Stimulated activated memory B cell treated with anti-CD40 and anti-IgM and Interleukin-4, amounts not matched to agents 10 μg/mL and 1 μg/mL and 100 μg/mL, for 72 hours (primary cell): ENCODE data around the gene JMJD1C.
"Not testable (repeated sequence)": the region's sequence is repeated elsewhere in the genome, so short reads cannot be mapped to it uniquely, and the experiment has no call there.

Experiments used
- ATAC-seq: fragments of 150-1000 bp; cut with Tn5 transposase; 2 replicates; pipeline ENCODE4 v1.10.0; 2021
- H3K27ac Mint-ChIP-seq: one replicate; pipeline ENCODE4 v1.8.0; 2022; ENCODE audit warnings: mild to moderate bottlenecking, mixed read lengths
- H3K27me3 Mint-ChIP-seq: one replicate; pipeline ENCODE4 v1.8.0; 2022; ENCODE audit warnings: mixed read lengths
- H3K36me3 Mint-ChIP-seq: one replicate; pipeline ENCODE4 v1.8.0; 2022; ENCODE audit warnings: mixed read lengths
- H3K4me1 Mint-ChIP-seq: one replicate; pipeline ENCODE4 v1.8.0; 2022; ENCODE audit warnings: mixed read lengths
- H3K4me3 Mint-ChIP-seq: one replicate; pipeline ENCODE4 v1.8.0; 2022; ENCODE audit warnings: mild to moderate bottlenecking, moderate library complexity, mixed read lengths
- H3K9me3 Mint-ChIP-seq: one replicate; pipeline ENCODE4 v1.8.0; 2022; ENCODE audit warnings: mixed read lengths

JMJD1C gene, protein sequence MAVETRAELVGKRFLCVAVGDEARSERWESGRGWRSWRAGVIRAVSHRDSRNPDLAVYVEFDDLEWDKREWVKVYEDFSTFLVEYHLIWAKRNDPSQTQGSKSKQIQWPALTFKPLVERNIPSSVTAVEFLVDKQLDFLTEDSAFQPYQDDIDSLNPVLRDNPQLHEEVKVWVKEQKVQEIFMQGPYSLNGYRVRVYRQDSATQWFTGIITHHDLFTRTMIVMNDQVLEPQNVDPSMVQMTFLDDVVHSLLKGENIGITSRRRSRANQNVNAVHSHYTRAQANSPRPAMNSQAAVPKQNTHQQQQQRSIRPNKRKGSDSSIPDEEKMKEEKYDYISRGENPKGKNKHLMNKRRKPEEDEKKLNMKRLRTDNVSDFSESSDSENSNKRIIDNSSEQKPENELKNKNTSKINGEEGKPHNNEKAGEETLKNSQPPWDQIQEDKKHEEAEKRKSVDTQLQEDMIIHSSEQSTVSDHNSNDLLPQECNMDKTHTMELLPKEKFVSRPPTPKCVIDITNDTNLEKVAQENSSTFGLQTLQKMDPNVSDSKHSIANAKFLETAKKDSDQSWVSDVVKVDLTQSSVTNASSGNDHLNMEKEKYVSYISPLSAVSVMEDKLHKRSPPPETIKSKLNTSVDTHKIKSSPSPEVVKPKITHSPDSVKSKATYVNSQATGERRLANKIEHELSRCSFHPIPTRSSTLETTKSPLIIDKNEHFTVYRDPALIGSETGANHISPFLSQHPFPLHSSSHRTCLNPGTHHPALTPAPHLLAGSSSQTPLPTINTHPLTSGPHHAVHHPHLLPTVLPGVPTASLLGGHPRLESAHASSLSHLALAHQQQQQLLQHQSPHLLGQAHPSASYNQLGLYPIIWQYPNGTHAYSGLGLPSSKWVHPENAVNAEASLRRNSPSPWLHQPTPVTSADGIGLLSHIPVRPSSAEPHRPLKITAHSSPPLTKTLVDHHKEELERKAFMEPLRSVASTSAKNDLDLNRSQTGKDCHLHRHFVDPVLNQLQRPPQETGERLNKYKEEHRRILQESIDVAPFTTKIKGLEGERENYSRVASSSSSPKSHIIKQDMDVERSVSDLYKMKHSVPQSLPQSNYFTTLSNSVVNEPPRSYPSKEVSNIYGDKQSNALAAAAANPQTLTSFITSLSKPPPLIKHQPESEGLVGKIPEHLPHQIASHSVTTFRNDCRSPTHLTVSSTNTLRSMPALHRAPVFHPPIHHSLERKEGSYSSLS (N-terminal part only)

DNA sequence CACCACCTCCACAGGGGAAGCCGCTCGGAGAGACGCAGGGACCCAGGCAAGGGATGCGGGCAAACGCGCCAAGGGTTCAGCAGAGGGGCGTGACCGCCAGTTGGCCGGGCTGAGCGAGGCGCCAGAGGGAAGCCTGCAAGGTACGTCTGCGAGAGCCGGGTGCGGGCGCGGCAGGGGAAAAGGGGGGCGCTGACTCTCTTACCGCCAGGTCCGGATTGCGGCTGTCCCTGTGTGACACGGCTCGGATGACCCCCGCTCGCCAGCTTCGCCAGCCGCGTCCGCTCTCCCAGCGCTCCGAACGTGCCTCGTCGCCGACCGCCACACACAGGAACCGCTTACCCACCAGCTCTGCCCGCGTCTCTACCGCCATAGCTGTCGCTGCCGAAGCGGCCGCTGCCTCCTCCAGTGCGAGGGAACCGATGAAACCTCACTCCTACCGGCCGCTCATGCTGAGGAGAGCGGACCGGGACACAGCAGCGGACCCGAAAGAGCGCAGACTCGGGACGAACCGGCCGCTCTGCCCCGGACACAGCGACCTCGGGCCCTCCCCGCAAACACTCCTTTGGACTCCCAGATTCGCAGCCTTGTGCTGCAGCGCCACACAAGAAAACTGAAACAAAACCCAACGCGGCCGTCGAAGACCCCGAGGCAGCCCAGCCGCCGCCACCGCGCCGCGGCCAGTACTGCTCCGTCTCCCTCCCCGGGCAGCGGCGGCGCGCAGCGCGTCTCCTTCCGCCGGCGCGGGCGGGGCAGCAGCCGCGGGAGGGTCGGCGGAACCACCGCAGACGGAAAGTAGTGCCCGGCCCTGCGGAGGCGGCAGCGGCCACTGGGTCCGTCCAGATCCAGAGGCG, at the start of gene JMJD1C:
Gene JMJD1C, minus strand, starts transcription at position 685 of the 851 bp plus-strand sequence. Its CDS starts 315 bp downstream, at position 370.
- peak within 1 kb of the TSS; percentile 97 for H3K27ac Mint-ChIP-seq
- no peaks in the 10 kb centered on the region for H3K9me3 Mint-ChIP-seq
- peak within 1 kb of the TSS; percentile 91 for H3K4me3 Mint-ChIP-seq
- no peaks in the 10 kb centered on the region for H3K27me3 Mint-ChIP-seq
- peaks cover 29% of the 10 kb centered on the region for H3K4me1 Mint-ChIP-seq
- H3K36me3 Mint-ChIP-seq: no peaks in the 10 kb centered on the region
- ATAC-seq: peak; percentile 90

DNA sequence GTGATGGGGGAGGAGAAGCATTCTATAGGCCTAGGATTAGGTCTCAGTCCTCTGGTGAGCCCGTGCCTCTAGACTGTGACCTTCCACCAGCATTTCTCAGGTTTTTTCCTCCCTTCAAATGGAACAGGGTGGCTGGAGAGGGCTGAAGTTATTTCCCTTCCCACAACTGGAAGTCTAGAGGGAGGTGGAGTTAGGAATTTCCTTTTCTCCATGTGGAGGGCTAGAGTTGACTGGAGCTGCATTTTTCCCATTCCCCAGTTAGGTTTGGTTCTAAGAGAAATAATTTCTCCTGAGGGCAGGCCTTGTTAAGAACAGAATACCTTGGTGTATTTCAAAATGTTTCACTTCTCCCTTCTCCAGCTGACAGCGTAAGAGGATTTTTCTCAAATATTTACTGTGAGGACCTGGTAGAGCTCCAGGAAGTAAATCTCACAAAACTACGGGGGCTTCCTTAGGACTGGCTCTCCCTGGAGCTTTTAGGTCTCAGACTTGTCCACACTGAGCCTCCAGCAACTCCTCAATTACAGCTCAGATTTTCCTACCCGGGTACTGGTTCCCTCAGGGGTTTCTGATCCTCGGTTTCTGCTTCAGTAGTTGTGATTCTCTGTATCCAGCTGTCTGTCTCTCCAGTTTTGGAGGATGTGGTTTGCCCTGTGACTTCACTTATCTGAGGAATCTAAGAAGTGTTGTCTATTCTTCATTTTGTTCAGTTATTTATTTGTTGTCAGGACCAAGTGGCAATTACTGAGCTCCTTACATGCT, 49.4 kb upstream of the JMJD1C start:
- Mint-ChIP-seq H3K4me3 (no peak overlapping the region), H3K36me3 (peaks cover 23% of the 10 kb centered on the region), H3K9me3 (no peaks in the 10 kb centered on the region), H3K27me3 (no peaks in the 10 kb centered on the region), H3K27ac (peak overlapping the region; percentile 64), H3K4me1 (peaks cover 63% of the 10 kb centered on the region)
- no peak for ATAC-seq

DNA sequence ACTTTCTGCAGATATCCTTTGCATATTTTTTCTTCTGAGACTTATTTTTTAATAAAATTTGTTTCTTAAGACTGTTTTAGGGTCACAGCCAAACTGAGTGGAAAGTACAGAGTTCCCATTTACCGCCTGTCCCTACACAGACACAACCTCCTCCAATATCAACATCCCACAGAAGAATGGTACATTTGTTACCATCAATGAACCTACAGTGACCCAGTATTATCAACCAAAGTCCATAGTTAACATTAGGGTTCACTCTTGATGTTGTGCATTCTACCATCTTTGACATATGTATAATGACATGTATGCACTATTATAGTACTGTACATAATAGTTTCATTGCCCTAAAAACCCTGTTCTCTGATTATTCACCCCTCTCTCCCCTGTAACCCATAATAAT, 40.8 kb upstream of the JMJD1C start:
- no peak overlapping the region for H3K27ac Mint-ChIP-seq
- H3K4me3 Mint-ChIP-seq: no peak overlapping the region
- H3K27me3 Mint-ChIP-seq: no peaks in the 10 kb centered on the region
- H3K36me3 Mint-ChIP-seq: peaks cover under 1% of the 10 kb centered on the region
- no peaks in the 10 kb centered on the region for H3K9me3 Mint-ChIP-seq
- no peak for ATAC-seq
- H3K4me1 Mint-ChIP-seq: peaks cover 34% of the 10 kb centered on the region

DNA sequence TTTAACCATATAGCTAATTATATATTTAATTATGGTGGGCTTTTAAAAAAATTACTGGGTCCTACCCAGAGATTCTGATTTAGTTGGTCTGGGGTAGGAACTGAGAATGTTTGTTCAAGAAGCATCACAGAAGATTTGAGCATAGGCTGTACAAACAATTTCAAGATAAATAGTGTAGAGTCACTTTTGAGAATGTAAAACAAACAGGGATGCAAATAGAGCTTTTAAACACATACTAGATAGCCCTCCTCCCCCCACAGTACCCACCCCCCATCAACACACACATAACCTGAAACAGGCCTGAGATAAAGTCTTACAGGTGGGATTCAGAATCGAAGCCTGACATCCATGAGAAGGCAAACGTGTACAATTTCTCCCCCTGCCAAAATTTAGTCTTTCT, 39.8 kb upstream of the JMJD1C start:
- no peak overlapping the region for H3K27ac Mint-ChIP-seq
- H3K4me3 Mint-ChIP-seq: no peak overlapping the region
- no peak for ATAC-seq
- no peaks in the 10 kb centered on the region for H3K27me3 Mint-ChIP-seq
- H3K4me1 Mint-ChIP-seq: peaks cover 30% of the 10 kb centered on the region
- H3K36me3 Mint-ChIP-seq: peaks cover 4% of the 10 kb centered on the region
- no peaks in the 10 kb centered on the region for H3K9me3 Mint-ChIP-seq

DNA sequence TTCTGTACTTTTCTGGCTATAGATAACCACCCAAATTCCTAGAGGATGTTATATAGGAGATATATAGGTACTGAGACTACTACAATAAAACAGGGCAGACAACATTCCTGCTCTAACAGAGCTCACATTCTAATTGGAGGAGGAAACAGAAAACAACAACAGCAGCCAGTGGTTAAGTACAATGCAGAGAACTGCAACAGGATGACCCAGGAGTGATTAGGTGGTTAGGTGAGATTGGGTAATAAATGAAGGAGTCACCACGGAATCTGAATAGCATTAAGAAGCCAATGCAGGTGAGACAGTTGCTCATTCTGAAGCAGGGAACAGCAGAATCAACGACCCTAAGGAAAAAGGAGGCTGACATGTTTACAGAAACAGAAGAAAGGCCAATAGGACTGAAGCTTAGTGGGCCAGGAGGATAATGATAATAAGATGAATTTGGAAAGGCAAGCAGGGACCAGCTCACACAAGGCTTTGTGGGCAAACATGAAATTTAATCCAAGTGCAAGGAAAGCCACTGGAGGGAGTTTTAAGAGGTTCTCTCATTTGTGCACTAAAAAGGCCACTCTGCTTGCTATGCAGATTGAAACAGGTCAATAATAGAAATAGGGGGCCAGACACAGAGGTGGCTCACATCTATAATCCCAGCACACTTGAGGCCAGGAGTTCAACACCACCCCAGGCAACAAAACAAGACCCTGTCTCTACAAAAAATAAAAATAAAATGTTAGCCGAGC, 38.5 kb upstream of the JMJD1C start:
- Mint-ChIP-seq H3K36me3 (peaks cover 11% of the 10 kb centered on the region), H3K27ac (no peak overlapping the region), H3K4me3 (no peak overlapping the region), H3K9me3 (no peaks in the 10 kb centered on the region), H3K27me3 (no peaks in the 10 kb centered on the region), H3K4me1 (peaks cover 33% of the 10 kb centered on the region)
- ATAC-seq: no peak

DNA sequence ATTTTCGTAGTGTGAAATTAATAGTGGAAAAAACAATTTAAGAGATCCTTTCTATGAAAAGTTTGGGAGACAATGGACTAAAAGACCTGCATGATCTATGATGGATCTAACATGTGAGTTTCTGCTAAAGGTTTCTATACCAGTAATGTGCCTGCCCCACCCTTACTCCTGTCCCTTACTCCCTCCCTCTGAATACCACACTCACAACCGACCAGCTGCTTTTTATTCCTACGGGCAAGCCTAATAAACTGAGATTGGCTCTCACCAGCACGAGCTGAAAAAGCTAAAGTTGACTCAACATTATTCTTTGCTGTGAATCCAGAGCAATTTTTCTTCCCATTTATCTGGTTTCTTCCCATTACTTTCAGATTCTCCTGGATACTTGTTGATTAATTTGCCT, 37.6 kb upstream of the JMJD1C start:
- peaks cover 41% of the 10 kb centered on the region for H3K4me1 Mint-ChIP-seq
- no peak overlapping the region for H3K27ac Mint-ChIP-seq
- no peak for ATAC-seq
- H3K27me3 Mint-ChIP-seq: no peaks in the 10 kb centered on the region
- H3K36me3 Mint-ChIP-seq: peaks cover 15% of the 10 kb centered on the region
- no peak overlapping the region for H3K4me3 Mint-ChIP-seq
- no peaks in the 10 kb centered on the region for H3K9me3 Mint-ChIP-seq

DNA sequence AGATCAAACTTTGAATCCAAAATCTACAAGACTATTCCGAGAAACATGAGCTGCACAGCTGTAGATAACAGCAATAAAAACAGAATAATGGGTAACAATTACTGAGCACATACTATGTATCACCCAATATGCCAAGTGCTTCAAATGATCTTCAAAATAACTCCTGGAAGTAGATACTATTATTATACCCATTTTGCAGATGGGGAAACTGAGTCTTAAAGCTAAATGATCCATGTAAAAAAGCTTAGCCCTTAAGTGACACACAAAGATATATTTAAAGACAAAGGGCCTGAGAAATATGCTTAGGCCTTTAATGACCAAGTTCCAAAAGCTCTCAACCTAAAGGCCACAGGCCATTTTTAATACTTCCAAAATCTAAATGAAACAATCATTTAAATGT, 37.1 kb upstream of the JMJD1C start:
- H3K4me3 Mint-ChIP-seq: no peak overlapping the region
- H3K36me3 Mint-ChIP-seq: peaks cover 15% of the 10 kb centered on the region
- H3K27me3 Mint-ChIP-seq: no peaks in the 10 kb centered on the region
- no peak for ATAC-seq
- peaks cover 43% of the 10 kb centered on the region for H3K4me1 Mint-ChIP-seq
- H3K27ac Mint-ChIP-seq: no peak overlapping the region
- H3K9me3 Mint-ChIP-seq: no peaks in the 10 kb centered on the region

DNA sequence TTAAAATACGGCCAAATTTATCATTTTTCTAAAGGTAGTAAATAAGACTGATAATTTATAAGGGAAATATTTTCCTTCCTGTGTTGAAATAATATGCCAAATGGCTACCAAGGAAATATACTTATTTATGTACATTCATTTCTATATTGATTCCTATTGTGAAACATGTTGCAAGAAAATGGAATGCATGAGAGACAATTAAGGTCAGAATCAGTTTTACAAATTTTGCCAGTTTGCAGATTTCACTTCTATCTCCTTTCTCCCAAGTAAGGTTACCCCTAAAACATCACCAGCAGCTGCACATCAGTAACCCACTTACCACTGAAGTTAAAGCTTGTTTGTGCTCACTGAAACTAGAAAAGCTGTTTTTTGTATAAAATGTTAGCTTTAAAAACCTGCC, 36.2 kb upstream of the JMJD1C start:
- Mint-ChIP-seq H3K27ac (no peak overlapping the region), H3K9me3 (no peaks in the 10 kb centered on the region), H3K36me3 (peaks cover 15% of the 10 kb centered on the region), H3K4me1 (peaks cover 51% of the 10 kb centered on the region), H3K4me3 (no peak overlapping the region), H3K27me3 (no peaks in the 10 kb centered on the region)
- ATAC-seq: no peak

DNA sequence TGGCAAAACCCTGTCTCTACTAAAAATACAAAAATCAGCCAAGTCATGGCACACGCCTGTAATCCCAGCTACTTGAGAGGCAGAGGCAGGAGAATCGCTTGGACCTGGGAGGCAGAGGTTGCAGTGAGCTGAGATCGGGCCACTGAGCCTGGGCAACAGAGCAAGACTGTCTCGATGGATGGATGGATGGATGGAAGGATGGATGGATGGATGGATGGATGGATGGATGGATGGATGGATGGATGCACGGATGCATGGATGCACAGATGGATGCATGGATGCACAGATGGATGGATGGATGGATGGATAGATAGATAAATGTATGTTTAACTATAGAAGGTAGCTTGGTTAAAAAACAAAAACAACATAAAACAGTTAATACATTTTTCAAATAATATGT, 34.8 kb upstream of the JMJD1C start:
- H3K4me3 Mint-ChIP-seq, ATAC-seq, H3K9me3 Mint-ChIP-seq, H3K27me3 Mint-ChIP-seq, H3K27ac Mint-ChIP-seq: not testable (repeated sequence)
- Mint-ChIP-seq H3K36me3 (peaks cover 15% of the 10 kb centered on the region), H3K4me1 (peaks cover 47% of the 10 kb centered on the region)

DNA sequence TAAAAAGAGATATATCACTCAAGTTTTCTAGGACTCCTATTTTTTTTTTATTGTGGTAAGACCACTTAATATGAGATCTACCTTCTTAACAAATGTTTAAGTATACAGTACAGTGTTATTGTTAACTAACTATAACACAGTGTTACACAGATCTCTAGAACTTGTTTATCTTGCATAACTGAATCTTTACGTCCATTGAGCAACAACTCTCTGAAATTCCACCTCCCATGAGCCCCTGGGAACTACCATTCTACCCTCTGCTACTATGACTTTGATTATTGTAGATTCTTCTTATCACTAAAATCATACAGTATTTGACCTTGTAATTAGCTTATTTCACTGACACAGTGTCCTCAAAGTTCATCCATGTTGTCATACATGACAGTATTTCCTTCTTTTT, 32.9 kb upstream of the JMJD1C start:
- Mint-ChIP-seq H3K27me3 (no peaks in the 10 kb centered on the region), H3K4me1 (peaks cover 38% of the 10 kb centered on the region), H3K4me3 (no peak overlapping the region), H3K36me3 (peaks cover 15% of the 10 kb centered on the region), H3K9me3 (no peaks in the 10 kb centered on the region), H3K27ac (no peak overlapping the region)
- ATAC-seq: no peak

DNA sequence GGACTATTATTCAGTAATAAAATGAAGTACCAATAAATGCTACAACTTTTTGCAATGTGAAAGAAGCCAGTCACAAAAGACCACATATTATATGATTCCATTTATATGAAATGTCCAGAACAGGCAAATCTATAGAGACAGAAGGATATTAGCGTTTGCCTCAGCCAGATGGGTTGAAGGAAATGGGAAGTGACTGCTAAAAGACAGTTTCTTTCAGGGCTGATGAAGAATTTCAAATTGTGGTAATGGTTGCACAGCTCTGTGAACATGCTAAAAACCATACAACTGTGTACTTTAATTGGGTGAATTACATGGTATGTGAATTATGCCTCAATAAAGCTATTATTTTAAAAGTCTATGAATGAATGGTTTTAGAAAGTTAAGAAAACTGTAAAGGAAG, 31.5 kb upstream of the JMJD1C start:
- Mint-ChIP-seq H3K27me3 (no peaks in the 10 kb centered on the region), H3K4me3 (no peak overlapping the region), H3K36me3 (peaks cover 15% of the 10 kb centered on the region), H3K9me3 (no peaks in the 10 kb centered on the region), H3K4me1 (peaks cover 33% of the 10 kb centered on the region), H3K27ac (no peak overlapping the region)
- no peak for ATAC-seq

DNA sequence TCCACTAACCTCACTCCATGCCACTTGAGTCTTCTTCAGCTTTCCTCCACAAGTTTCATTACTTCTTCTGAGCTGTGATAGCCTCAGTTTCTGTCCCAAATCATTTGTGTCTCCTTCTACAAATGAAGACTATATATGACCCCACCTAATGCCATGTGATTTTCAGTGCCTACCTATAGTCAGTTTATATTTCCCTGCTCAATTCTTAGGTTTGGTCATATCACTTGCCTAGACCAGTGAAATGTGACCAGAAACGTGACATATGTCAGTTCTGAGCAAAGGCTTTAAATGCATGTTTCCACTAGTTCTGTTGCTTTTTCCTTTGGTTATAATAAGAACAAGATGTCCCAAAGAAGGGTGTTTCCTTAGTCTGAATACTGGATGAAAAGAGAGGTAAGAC, 30.8 kb upstream of the JMJD1C start:
- peaks cover 15% of the 10 kb centered on the region for H3K36me3 Mint-ChIP-seq
- no peak for ATAC-seq
- peaks cover 33% of the 10 kb centered on the region for H3K4me1 Mint-ChIP-seq
- H3K4me3 Mint-ChIP-seq: no peak overlapping the region
- H3K27me3 Mint-ChIP-seq: no peaks in the 10 kb centered on the region
- no peak overlapping the region for H3K27ac Mint-ChIP-seq
- H3K9me3 Mint-ChIP-seq: no peaks in the 10 kb centered on the region

DNA sequence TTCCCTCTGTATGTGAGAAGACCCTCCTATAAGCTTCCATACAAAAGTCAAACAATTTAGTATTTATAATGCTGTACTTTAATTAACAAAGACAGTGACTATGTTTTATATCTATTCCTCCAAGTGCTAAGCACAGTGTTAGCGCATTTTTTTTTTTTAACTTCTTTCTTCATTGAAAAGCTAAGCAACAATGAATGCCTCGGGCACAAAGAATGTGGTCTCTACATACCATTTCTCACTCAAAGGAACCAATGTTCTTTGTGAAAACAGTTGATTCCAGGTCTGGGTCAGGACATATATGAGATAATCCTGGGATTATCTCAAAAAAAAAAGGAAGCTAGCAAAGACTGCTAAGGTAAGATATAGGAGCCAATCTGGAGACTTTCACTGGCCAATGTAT, 29.2 kb upstream of the JMJD1C start:
- peaks cover 33% of the 10 kb centered on the region for H3K4me1 Mint-ChIP-seq
- no peak overlapping the region for H3K4me3 Mint-ChIP-seq
- no peaks in the 10 kb centered on the region for H3K9me3 Mint-ChIP-seq
- no peak overlapping the region for H3K27ac Mint-ChIP-seq
- peaks cover 5% of the 10 kb centered on the region for H3K36me3 Mint-ChIP-seq
- no peak for ATAC-seq
- no peaks in the 10 kb centered on the region for H3K27me3 Mint-ChIP-seq
